Sigmoid colon (tissue), 7 donors: Measurements from ENCODE around the gene RNF8. TPM values are rescaled to one million over a fixed set of nuclear protein-coding genes. Genes with fewer than 3 reads are reported as not detected.

Experiments used
- DNase-seq: peaks from one replicate; pipeline ENCODE4 v3.0.0-alpha.2; 2019
- H3K27ac ChIP-seq, 4 donors: fragments of 200-600 bp; sonication (generic); one replicate each; pipeline ENCODE4 v1.5.1; 2016 to 2019; ENCODE audit warnings: mild to moderate bottlenecking in 1 of 4
- H3K27me3 ChIP-seq, 3 donors: fragments of 200-600 bp; sonication (generic); one replicate each; pipeline ENCODE4 v1.5.1; 2019; ENCODE audit warnings: mild to moderate bottlenecking in 1 of 3
- H3K36me3 ChIP-seq, 4 donors: fragments of 200-600 bp; sonication (generic); one replicate each; pipeline ENCODE4 v1.5.1; 2016 to 2019
- H3K4me1 ChIP-seq, 4 donors: fragments of 200-600 bp; sonication (generic); one replicate each; pipeline ENCODE4 v1.5.1; 2017 to 2019
- H3K4me3 ChIP-seq, 4 donors: fragments of 200-600 bp; sonication (generic); one replicate each; pipeline ENCODE4 v1.5.1; 2017 to 2019; ENCODE audit warnings: mild to moderate bottlenecking in 2 of 4, moderate library complexity in 1 of 4
- H3K9me3 ChIP-seq, 4 donors: fragments of 200-600 bp in 3 of 4; sonication (generic) in 3 of 4; one replicate each; pipeline versions ENCODE4 v1.5.1 to v1.6.1; 2013 to 2019
- CTCF ChIP-seq, 4 experiments: fragments of 450-650 bp in 3 of 4; fragments of 200-600 bp in 1 of 4; IDR thresholded peaks; one replicate each; pipeline ENCODE4 v1.5.1; 2016 to 2019; ENCODE audit warnings: antibody characterized with exemption in 4 of 4, mild to moderate bottlenecking in 3 of 4, moderate library complexity in 2 of 4
- EP300 ChIP-seq, 4 donors: sonication (generic); formaldehyde crosslinking; IDR thresholded peaks; one replicate each; pipeline ENCODE4 v1.6.1; 2017; ENCODE audit warnings: antibody characterized with exemption in 4 of 4
- POLR2A ChIP-seq, 2 donors: fragments of 450-650 bp; IDR thresholded peaks; one replicate each; pipeline ENCODE4 v1.6.1; 2016; ENCODE audit warnings: antibody characterized with exemption in 2 of 2, mild to moderate bottlenecking in 2 of 2, moderate library complexity in 2 of 2
- POLR2AphosphoS5 ChIP-seq, 4 donors: sonication (generic); formaldehyde crosslinking; IDR thresholded peaks; one replicate each; pipeline ENCODE4 v1.6.1; 2017; ENCODE audit warnings: antibody characterized with exemption in 4 of 4
- WGBS, 2 donors: extraction: QIAGEN DNeasy Blood & Tissue Kit; methylation state at CpG; one replicate each; pipeline ENCODE4 v1.1.7; 2013; 5-methylcytosine and 5-hydroxymethylcytosine counted together
- intact Hi-C: fragments of 100-400 bp; cut with DNase I; formaldehyde crosslinking; loops from one replicate; pipeline ENCODE4 v1.15.1; 2023
- polyA plus RNA-seq, 3 donors: library from polyadenylated mRNA; stranded (reverse); fragments of 200-250 nt; gene quantifications; one replicate each; pipeline ENCODE4 v1.2.3, GENCODE V29; 2013
- total RNA-seq, 4 donors: library from RNA; depleted of rRNA; stranded (reverse); fragments of >200 nt; gene quantifications; one replicate each; pipeline ENCODE4 v1.1.0, GENCODE V29; 2016
- donor health status: healthy with polysubstance abuse.
- donor health status: Bipolar disorder and iron deficiency.
- donor health status: healthy.

The RNF8 gene
- total and polyA plus RNA-seq, 7 donors, result 8.8 to 18.5 (median 11.6) TPM

- Histone ChIP-seq H3K27me3 (no peaks in the 10 kb centered on the region), H3K4me1 (peaks cover 0 to 9% (median 0%) of the 10 kb centered on the region in 4 donors), H3K4me3 (no peak overlapping the region), H3K27ac (no peak overlapping the region), H3K9me3 (no peaks in the 10 kb centered on the region), H3K36me3 (peaks cover 0 to 71% (median 15%) of the 10 kb centered on the region in 4 donors)
- WGBS, 2 donors, result 75 to 77% methylated on average over 4 of the region's 4 CpGs
- intact Hi-C loops, result loop anchor here (10.0 kb wide), 1 partner anchor 109 kb away; no protein-coding TSS in a partner anchor
- DNase-seq, result no peak
- TF ChIP-seq CTCF (IDR thresholded peaks at IDR 0.05) (no peak), EP300 (IDR thresholded peaks at IDR 0.05) (no peak), POLR2AphosphoS5 (IDR thresholded peaks at IDR 0.05) (no peak), POLR2A (IDR thresholded peaks at IDR 0.05) (no peak)
These were observed 22.4 kb downstream of the RNF8 start for GRCh38 chr6:37376078-37376743.

DNA sequence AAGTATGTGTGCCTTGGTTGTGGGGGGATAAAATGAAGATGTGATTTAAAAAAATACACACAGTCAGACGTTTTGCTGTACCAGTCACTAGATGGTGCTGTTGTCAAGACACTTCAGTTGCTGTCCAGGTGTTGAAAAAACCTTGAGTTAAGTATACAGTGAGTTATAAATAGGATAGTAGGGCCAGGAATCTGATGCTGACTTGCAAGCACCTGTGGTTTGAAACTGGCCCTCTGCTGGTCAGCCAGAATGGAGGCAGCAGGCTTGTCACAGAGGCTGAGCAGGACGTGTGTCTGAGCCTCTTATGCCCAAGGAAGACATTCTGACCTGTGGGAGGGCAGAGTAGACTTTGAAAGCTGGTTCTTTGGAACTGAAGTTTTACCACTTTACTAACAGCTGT is 27.8 kb downstream of the RNF8 start:
- no peaks in the 10 kb centered on the region for H3K27me3 ChIP-seq
- TF ChIP-seq CTCF (IDR thresholded peaks at IDR 0.05) (peak in 3 of 4 experiments; percentile 25 to 52 (median 38)), EP300 (IDR thresholded peaks at IDR 0.05) (no peak)
- H3K4me3 ChIP-seq, result no peak overlapping the region
- no peaks in the 10 kb centered on the region for H3K9me3 ChIP-seq
- no peak overlapping the region for H3K27ac ChIP-seq
- WGBS, 2 donors, result 42 to 51% methylated on average over 2 of the region's 2 CpGs
- H3K36me3 ChIP-seq, result peaks cover 0 to 59% (median 7%) of the 10 kb centered on the region in 4 donors
- intact Hi-C loops, result loop anchor here (5.0 to 10.0 kb wide), 2 partner anchors 186 to 313 kb away; partner anchors contain the start of gene MDGA1
- no peaks in the 10 kb centered on the region for H3K4me1 ChIP-seq
- no peak for DNase-seq

- H3K36me3 ChIP-seq, result peaks cover under 1 to 59% (median 6%) of the 10 kb centered on the region in 4 donors
- no peak for TF ChIP-seq POLR2AphosphoS5 (IDR thresholded peaks at IDR 0.05)
- no peak for TF ChIP-seq EP300 (IDR thresholded peaks at IDR 0.05)
- no peak for TF ChIP-seq CTCF (IDR thresholded peaks at IDR 0.05)
- no peak for TF ChIP-seq POLR2A (IDR thresholded peaks at IDR 0.05)
- 89 to 91% methylated on average over 1 of the region's 1 CpG for WGBS, 2 donors
- no peak overlapping the region for H3K27ac ChIP-seq
- H3K4me3 ChIP-seq, result no peak overlapping the region
- no peaks in the 10 kb centered on the region for H3K27me3 ChIP-seq
- intact Hi-C loops, result loop anchor here (5.0 to 10.0 kb wide), 2 partner anchors 184 to 312 kb away; partner anchors contain the start of gene MDGA1
- no peak for DNase-seq
- H3K9me3 ChIP-seq, result no peaks in the 10 kb centered on the region
- no peaks in the 10 kb centered on the region for H3K4me1 ChIP-seq
These were observed 29.4 kb downstream of the RNF8 start for GRCh38 chr6:37382994-37383765.

- no peak overlapping the region for H3K27ac ChIP-seq
- peaks cover 5 to 75% (median 15%) of the 10 kb centered on the region in 4 donors for H3K36me3 ChIP-seq
- no peak for DNase-seq
- H3K9me3 ChIP-seq, result no peaks in the 10 kb centered on the region
- intact Hi-C loops, result loop anchor here (10.0 kb wide), 1 partner anchor 306 kb away; the partner anchor contains the start of gene MDGA1
- no peak for TF ChIP-seq POLR2AphosphoS5 (IDR thresholded peaks at IDR 0.05)
- TF ChIP-seq EP300 (IDR thresholded peaks at IDR 0.05), result no peak
- no peak for TF ChIP-seq CTCF (IDR thresholded peaks at IDR 0.05)
- no peak for TF ChIP-seq POLR2A (IDR thresholded peaks at IDR 0.05)
- no peak overlapping the region for H3K4me3 ChIP-seq
- H3K27me3 ChIP-seq, result no peaks in the 10 kb centered on the region
- H3K4me1 ChIP-seq, result no peaks in the 10 kb centered on the region
These were observed 34.8 kb downstream of the RNF8 start for GRCh38 chr6:37388578-37388977.
